Right atrium auricular region (tissue), 2 donors: ENCODE data around the gene PDE11A. TPM values are rescaled to one million over a fixed set of nuclear protein-coding genes. Genes with fewer than 3 reads are reported as not detected.

Experiments
- DNase-seq: peaks from one replicate; pipeline ENCODE4 v3.0.0-alpha.2; 2019; ENCODE audit warnings: low spot score
- H3K27ac ChIP-seq, 2 donors: fragments of 200-600 bp; sonication (generic); 1 replicate in 1 of 2; 2 replicates in 1 of 2; pipeline ENCODE4 v1.5.1; 2016 to 2019
- H3K27me3 ChIP-seq, 2 donors: fragments of 200-600 bp; sonication (generic); one replicate each; pipeline versions ENCODE4 v1.5.1 to v1.6.0; 2017 to 2019
- H3K36me3 ChIP-seq: fragments of 200-600 bp; sonication (generic); one replicate; pipeline ENCODE4 v1.5.1; 2016
- H3K4me1 ChIP-seq, 2 donors: fragments of 200-600 bp; sonication (generic); one replicate each; pipeline versions ENCODE4 v1.5.1 to v1.6.0; 2017 to 2019
- H3K4me3 ChIP-seq, 2 donors: fragments of 200-600 bp; sonication (generic); 1 replicate in 1 of 2; 2 replicates in 1 of 2; pipeline ENCODE4 v1.5.1; 2017 to 2019; ENCODE audit warnings: mild to moderate bottlenecking in 1 of 2, moderate library complexity in 1 of 2
- H3K9me3 ChIP-seq, 2 donors: fragments of 200-600 bp; sonication (generic); one replicate each; pipeline ENCODE4 v1.5.1; 2019
- CTCF ChIP-seq, 2 donors: fragments of 200-600 bp; sonication (generic); IDR thresholded peaks; one replicate each; pipeline ENCODE4 v1.5.1; 2019; ENCODE audit warnings: antibody characterized with exemption in 2 of 2
- total RNA-seq, 2 donors: library from RNA; depleted of rRNA; stranded (reverse); fragments of >200 nt; gene quantifications; one replicate each; pipeline ENCODE4 v1.1.0, GENCODE V29; 2016

Gene PDE11A
- total RNA-seq, 2 donors from 2014 or later: 1.2 TPM; not detected in 1

GRCh38 chr2:177705511-177706173 lies 366.9 kb downstream of the PDE11A start:
- TF ChIP-seq CTCF (IDR thresholded peaks at IDR 0.05): no peak
- H3K9me3 ChIP-seq: no peaks in the 10 kb centered on the region
- no peak overlapping the region for H3K4me3 ChIP-seq

GRCh38 chr2:177703159-177703558 lies 369.4 kb downstream of the PDE11A start:
- Histone ChIP-seq H3K27ac (no peak overlapping the region), H3K4me3 (no peak overlapping the region), H3K9me3 (no peaks in the 10 kb centered on the region), H3K4me1 (no peaks in the 10 kb centered on the region), H3K36me3 (no peaks in the 10 kb centered on the region), H3K27me3 (no peaks in the 10 kb centered on the region)
- no peak for DNase-seq
- no peak for TF ChIP-seq CTCF (IDR thresholded peaks at IDR 0.05)

More at GRCh38 chr2:177705511-177706173, 366.9 kb downstream of the PDE11A start:
- Histone ChIP-seq H3K27ac (no peak overlapping the region), H3K27me3 (no peaks in the 10 kb centered on the region), H3K36me3 (no peaks in the 10 kb centered on the region), H3K4me1 (no peaks in the 10 kb centered on the region)
- DNase-seq: no peak

- no peaks in the 10 kb centered on the region for H3K4me1 ChIP-seq
- no peak overlapping the region for H3K4me3 ChIP-seq
- no peak overlapping the region for H3K27ac ChIP-seq
- H3K36me3 ChIP-seq: no peaks in the 10 kb centered on the region
- no peaks in the 10 kb centered on the region for H3K27me3 ChIP-seq
- TF ChIP-seq CTCF (IDR thresholded peaks at IDR 0.05): no peak
- H3K9me3 ChIP-seq: no peaks in the 10 kb centered on the region
- no peak for DNase-seq
These were observed 374.3 kb downstream of the PDE11A start for GRCh38 chr2:177698281-177698680.

- no peaks in the 10 kb centered on the region for H3K27me3 ChIP-seq
- no peaks in the 10 kb centered on the region for H3K4me1 ChIP-seq
- no peak for DNase-seq
- no peak overlapping the region for H3K27ac ChIP-seq
- no peak for TF ChIP-seq CTCF (IDR thresholded peaks at IDR 0.05)
- no peak overlapping the region for H3K4me3 ChIP-seq
- no peaks in the 10 kb centered on the region for H3K36me3 ChIP-seq
- H3K9me3 ChIP-seq: no peaks in the 10 kb centered on the region
These were observed 378.2 kb downstream of the PDE11A start for GRCh38 chr2:177694348-177694747.

GRCh38 chr2:177693658-177694339 lies 378.8 kb downstream of the PDE11A start:
- no peak for TF ChIP-seq CTCF (IDR thresholded peaks at IDR 0.05)
- H3K27me3 ChIP-seq: no peaks in the 10 kb centered on the region
- no peak overlapping the region for H3K4me3 ChIP-seq
- H3K27ac ChIP-seq: no peak overlapping the region
- no peaks in the 10 kb centered on the region for H3K4me1 ChIP-seq
- H3K36me3 ChIP-seq: no peaks in the 10 kb centered on the region
- H3K9me3 ChIP-seq: no peaks in the 10 kb centered on the region
- no peak for DNase-seq
